Measurements from ENCODE around the gene RAD51D.
A peak's percentile ranks its signal among the peaks of the same experiment; 100 is the strongest.

RAD51D gene

DNA sequence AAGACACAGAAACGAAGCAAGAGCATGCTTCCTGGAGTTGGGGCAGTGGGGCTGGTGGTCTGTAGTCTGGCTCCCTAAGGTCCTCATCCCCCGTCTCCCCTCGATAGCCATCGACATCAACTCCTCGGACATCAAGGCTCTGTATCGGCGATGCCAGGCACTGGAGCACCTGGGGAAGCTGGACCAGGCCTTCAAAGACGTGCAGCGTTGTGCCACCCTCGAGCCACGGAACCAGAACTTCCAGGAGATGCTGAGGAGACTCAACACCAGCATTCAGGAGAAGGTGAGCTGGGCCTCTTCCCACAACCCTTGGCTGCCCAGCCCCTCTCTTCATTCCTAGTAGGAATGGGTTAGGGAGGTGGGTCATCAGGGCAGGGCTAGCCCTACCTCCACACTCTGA, 30.3 kb upstream of the RAD51D start:
- no peak overlapping the region for H3K9ac ChIP-seq (ENCODE audit: insufficient read length, low read depth)
- TF ChIP-seq YY1 (IDR thresholded peaks at IDR 0.05; ENCODE audit: insufficient read depth, insufficient read length) (no peak), ZNF274 (IDR thresholded peaks at IDR 0.05; ENCODE audit: low read depth, low read length) (no peak), SUZ12 (IDR thresholded peaks at IDR 0.05; ENCODE audit: extremely low read depth, insufficient read depth, insufficient read length) (no peak)
- H3K4me3 ChIP-seq (ENCODE audit: insufficient read length, low read depth) = no peak overlapping the region
- H3K9me3 ChIP-seq (ENCODE audit: insufficient read depth, low read length) = no peaks in the 10 kb centered on the region
- no peak for DNase-seq (ENCODE audit: low read depth, low spot score)
- H3K36me3 ChIP-seq (ENCODE audit: insufficient read depth, insufficient read length, low read length) = no peaks in the 10 kb centered on the region
- no peaks in the 10 kb centered on the region for H3K27me3 ChIP-seq (ENCODE audit: insufficient read depth, insufficient read length)
- peaks cover 3% of the 10 kb centered on the region for H3K4me1 ChIP-seq (ENCODE audit: insufficient read depth, insufficient read length)

GRCh38 chr17:35148144-35148543, 28.5 kb upstream of the RAD51D start:
- TF ChIP-seq SUZ12 (IDR thresholded peaks at IDR 0.05; ENCODE audit: extremely low read depth, insufficient read depth, insufficient read length) (no peak), ZNF274 (IDR thresholded peaks at IDR 0.05; ENCODE audit: low read depth, low read length) (no peak), YY1 (IDR thresholded peaks at IDR 0.05; ENCODE audit: insufficient read depth, insufficient read length) (no peak)
- Histone ChIP-seq H3K27me3 (ENCODE audit: insufficient read depth, insufficient read length) (no peaks in the 10 kb centered on the region), H3K9ac (ENCODE audit: insufficient read length, low read depth) (no peak overlapping the region), H3K36me3 (ENCODE audit: insufficient read depth, insufficient read length, low read length) (no peaks in the 10 kb centered on the region), H3K9me3 (ENCODE audit: insufficient read depth, low read length) (no peaks in the 10 kb centered on the region), H3K4me1 (ENCODE audit: insufficient read depth, insufficient read length) (peaks cover 3% of the 10 kb centered on the region), H3K4me3 (ENCODE audit: insufficient read length, low read depth) (no peak overlapping the region)
- no peak for DNase-seq (ENCODE audit: low read depth, low spot score)

DNA sequence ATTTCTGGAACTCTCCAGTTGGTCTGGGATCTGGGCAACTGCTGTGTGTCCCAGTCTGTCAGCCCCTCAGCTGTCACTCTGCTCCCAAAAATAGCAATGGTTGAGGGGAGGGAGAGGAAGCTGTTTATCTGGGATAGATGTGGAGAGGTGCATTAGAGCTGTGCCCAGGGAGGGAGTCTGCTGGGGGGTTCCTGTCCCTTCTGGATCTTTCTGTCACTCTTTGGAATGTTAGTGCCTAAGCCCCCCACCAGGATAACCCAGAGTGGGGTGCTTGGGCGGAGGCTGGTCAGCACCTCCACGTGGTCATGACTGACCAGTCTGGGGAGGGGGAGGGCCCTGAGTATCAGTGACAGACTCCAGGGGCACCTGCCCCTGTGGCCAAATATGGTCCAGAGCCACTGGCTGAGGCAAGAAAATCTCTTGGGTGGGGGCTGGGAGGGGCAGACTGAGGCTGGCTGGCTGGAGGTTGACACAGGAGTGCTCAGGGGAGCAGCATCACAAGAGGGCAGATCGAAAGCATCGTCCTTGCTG, 27.8 kb upstream of the RAD51D start, which contains the start of gene UNC45B:
UNC45B (plus strand) TSS at position 443 of the 531 bp plus-strand sequence. CDS start 447 bp downstream, outside the sequence.
- no peak within 1 kb of the TSS for H3K4me3 ChIP-seq (ENCODE audit: insufficient read length, low read depth)
- H3K36me3 ChIP-seq (ENCODE audit: insufficient read depth, insufficient read length, low read length) = no peaks in the 10 kb centered on the region
- H3K4me1 ChIP-seq (ENCODE audit: insufficient read depth, insufficient read length) = peaks cover 3% of the 10 kb centered on the region
- H3K9me3 ChIP-seq (ENCODE audit: insufficient read depth, low read length) = no peaks in the 10 kb centered on the region
- no peaks in the 10 kb centered on the region for H3K27me3 ChIP-seq (ENCODE audit: insufficient read depth, insufficient read length)
- DNase-seq (ENCODE audit: low read depth, low spot score) = no peak
- no peak for TF ChIP-seq SUZ12 (IDR thresholded peaks at IDR 0.05; ENCODE audit: extremely low read depth, insufficient read depth, insufficient read length)
- TF ChIP-seq YY1 (IDR thresholded peaks at IDR 0.05; ENCODE audit: insufficient read depth, insufficient read length) = no peak
- no peak for TF ChIP-seq ZNF274 (IDR thresholded peaks at IDR 0.05; ENCODE audit: low read depth, low read length)
- H3K9ac ChIP-seq (ENCODE audit: insufficient read length, low read depth) = no peak within 1 kb of the TSS

- Histone ChIP-seq H3K27me3 (ENCODE audit: insufficient read depth, insufficient read length) (no peaks in the 10 kb centered on the region), H3K9me3 (ENCODE audit: insufficient read depth, low read length) (no peaks in the 10 kb centered on the region), H3K4me1 (ENCODE audit: insufficient read depth, insufficient read length) (peaks cover 3% of the 10 kb centered on the region), H3K4me3 (ENCODE audit: insufficient read length, low read depth) (no peak overlapping the region), H3K9ac (ENCODE audit: insufficient read length, low read depth) (no peak overlapping the region), H3K36me3 (ENCODE audit: insufficient read depth, insufficient read length, low read length) (no peaks in the 10 kb centered on the region)
- no peak for DNase-seq (ENCODE audit: low read depth, low spot score)
- no peak for TF ChIP-seq YY1 (IDR thresholded peaks at IDR 0.05; ENCODE audit: insufficient read depth, insufficient read length)
- TF ChIP-seq ZNF274 (IDR thresholded peaks at IDR 0.05; ENCODE audit: low read depth, low read length) = no peak
- no peak for TF ChIP-seq SUZ12 (IDR thresholded peaks at IDR 0.05; ENCODE audit: extremely low read depth, insufficient read depth, insufficient read length)
Measured at GRCh38 chr17:35146214-35146833, 26.7 kb upstream of the RAD51D start.

DNA sequence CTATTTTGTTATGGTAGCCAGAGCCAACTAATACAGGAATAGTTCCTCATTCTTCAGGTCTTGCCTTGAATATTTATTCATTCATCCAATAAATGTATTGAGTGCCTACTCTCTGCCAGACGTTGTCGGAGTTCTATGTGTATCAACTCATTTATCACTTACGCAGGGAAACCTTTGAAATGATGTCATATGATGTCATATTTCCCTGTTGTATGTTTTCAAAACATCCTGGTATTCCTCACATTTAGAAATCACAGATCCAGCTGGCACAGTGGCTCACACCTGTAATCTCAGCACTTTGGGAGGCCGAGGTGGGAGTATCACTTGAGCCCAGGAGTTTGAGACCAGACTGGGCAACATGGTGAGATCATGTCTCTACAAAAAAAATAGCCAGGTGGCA, 25.2 kb upstream of the RAD51D start:
- no peaks in the 10 kb centered on the region for H3K27me3 ChIP-seq (ENCODE audit: insufficient read depth, insufficient read length)
- peaks cover 5% of the 10 kb centered on the region for H3K36me3 ChIP-seq (ENCODE audit: insufficient read depth, insufficient read length, low read length)
- H3K4me1 ChIP-seq (ENCODE audit: insufficient read depth, insufficient read length) = peaks cover 3% of the 10 kb centered on the region
- H3K9ac ChIP-seq (ENCODE audit: insufficient read length, low read depth) = no peak overlapping the region
- TF ChIP-seq SUZ12 (IDR thresholded peaks at IDR 0.05; ENCODE audit: extremely low read depth, insufficient read depth, insufficient read length) (no peak), ZNF274 (IDR thresholded peaks at IDR 0.05; ENCODE audit: low read depth, low read length) (no peak), YY1 (IDR thresholded peaks at IDR 0.05; ENCODE audit: insufficient read depth, insufficient read length) (no peak)
- H3K9me3 ChIP-seq (ENCODE audit: insufficient read depth, low read length) = no peaks in the 10 kb centered on the region
- H3K4me3 ChIP-seq (ENCODE audit: insufficient read length, low read depth) = no peak overlapping the region
- no peak for DNase-seq (ENCODE audit: low read depth, low spot score)

- H3K4me3 ChIP-seq (ENCODE audit: insufficient read length, low read depth) = peak overlapping the region; percentile 99
- TF ChIP-seq SUZ12 (IDR thresholded peaks at IDR 0.05; ENCODE audit: extremely low read depth, insufficient read depth, insufficient read length) (no peak), YY1 (IDR thresholded peaks at IDR 0.05; ENCODE audit: insufficient read depth, insufficient read length) (no peak), ZNF274 (IDR thresholded peaks at IDR 0.05; ENCODE audit: low read depth, low read length) (no peak)
Measured at GRCh38 chr17:35142467-35142796, 22.8 kb upstream of the RAD51D start.

GRCh38 chr17:35141681-35142466, 22.2 kb upstream of the RAD51D start, which contains the start of gene NLE1:
Gene NLE1 (minus strand): TSS chr17:35142303. CDS start chr17:35142275, 28 bp downstream.
- peaks cover 34% of the 10 kb centered on the region for H3K36me3 ChIP-seq (ENCODE audit: insufficient read depth, insufficient read length, low read length)
- no peaks in the 10 kb centered on the region for H3K4me1 ChIP-seq (ENCODE audit: insufficient read depth, insufficient read length)
- peak within 1 kb of the TSS; percentile 99 for H3K4me3 ChIP-seq (ENCODE audit: insufficient read length, low read depth)
- no peaks in the 10 kb centered on the region for H3K27me3 ChIP-seq (ENCODE audit: insufficient read depth, insufficient read length)
- peak; percentile 32 for TF ChIP-seq YY1 (IDR thresholded peaks at IDR 0.05; ENCODE audit: insufficient read depth, insufficient read length)
- no peak for TF ChIP-seq ZNF274 (IDR thresholded peaks at IDR 0.05; ENCODE audit: low read depth, low read length)
- H3K9me3 ChIP-seq (ENCODE audit: insufficient read depth, low read length) = no peaks in the 10 kb centered on the region
- peak; percentile 60 for DNase-seq (ENCODE audit: low read depth, low spot score)
- peak within 1 kb of the TSS; percentile 98 for H3K9ac ChIP-seq (ENCODE audit: insufficient read length, low read depth)

More at GRCh38 chr17:35142467-35142796, 22.8 kb upstream of the RAD51D start:
- H3K27me3 ChIP-seq (ENCODE audit: insufficient read depth, insufficient read length) = no peaks in the 10 kb centered on the region
- peaks cover 29% of the 10 kb centered on the region for H3K36me3 ChIP-seq (ENCODE audit: insufficient read depth, insufficient read length, low read length)
- no peak for DNase-seq (ENCODE audit: low read depth, low spot score)
- no peaks in the 10 kb centered on the region for H3K9me3 ChIP-seq (ENCODE audit: insufficient read depth, low read length)
- H3K9ac ChIP-seq (ENCODE audit: insufficient read length, low read depth) = no peak overlapping the region
- no peaks in the 10 kb centered on the region for H3K4me1 ChIP-seq (ENCODE audit: insufficient read depth, insufficient read length)
